GM20000 (cell line): Measurements from ENCODE around the gene GNLY.

ENCODE experiments used
- DNase-seq: peaks from one replicate; pipeline ENCODE4 v3.0.0; 2012; ENCODE audit warnings: low spot score
- TF ChIP-seq, protein P1 (sequence below): IDR thresholded peaks from 2 replicates; pipeline ENCODE4 v1.5.1; 2012; ENCODE audit warnings: mild to moderate bottlenecking, control low read depth; ENCODE audit errors: extremely low read depth, missing control alignments

Gene GNLY

DNA sequence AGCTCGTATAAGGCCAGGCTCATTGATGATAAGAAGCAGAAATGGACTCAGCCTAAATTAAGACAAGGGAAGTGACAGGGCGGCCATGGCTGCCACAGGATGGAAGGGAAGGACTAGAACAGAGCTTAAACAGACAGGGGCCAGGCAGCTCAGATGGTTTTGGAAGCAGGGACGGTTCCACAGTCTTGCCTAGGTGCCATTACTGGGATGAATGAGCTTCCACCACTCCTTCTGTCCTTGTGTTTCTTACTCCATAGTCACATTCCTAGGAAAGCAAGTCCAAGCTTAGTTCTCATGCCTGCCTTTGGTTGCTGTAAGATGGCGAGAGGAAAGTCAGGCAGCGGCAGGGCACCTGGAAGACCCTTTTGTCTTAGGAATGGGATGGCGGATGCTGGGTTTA is 11.9 kb downstream of the GNLY start:
- TF ChIP-seq, protein P1, sequence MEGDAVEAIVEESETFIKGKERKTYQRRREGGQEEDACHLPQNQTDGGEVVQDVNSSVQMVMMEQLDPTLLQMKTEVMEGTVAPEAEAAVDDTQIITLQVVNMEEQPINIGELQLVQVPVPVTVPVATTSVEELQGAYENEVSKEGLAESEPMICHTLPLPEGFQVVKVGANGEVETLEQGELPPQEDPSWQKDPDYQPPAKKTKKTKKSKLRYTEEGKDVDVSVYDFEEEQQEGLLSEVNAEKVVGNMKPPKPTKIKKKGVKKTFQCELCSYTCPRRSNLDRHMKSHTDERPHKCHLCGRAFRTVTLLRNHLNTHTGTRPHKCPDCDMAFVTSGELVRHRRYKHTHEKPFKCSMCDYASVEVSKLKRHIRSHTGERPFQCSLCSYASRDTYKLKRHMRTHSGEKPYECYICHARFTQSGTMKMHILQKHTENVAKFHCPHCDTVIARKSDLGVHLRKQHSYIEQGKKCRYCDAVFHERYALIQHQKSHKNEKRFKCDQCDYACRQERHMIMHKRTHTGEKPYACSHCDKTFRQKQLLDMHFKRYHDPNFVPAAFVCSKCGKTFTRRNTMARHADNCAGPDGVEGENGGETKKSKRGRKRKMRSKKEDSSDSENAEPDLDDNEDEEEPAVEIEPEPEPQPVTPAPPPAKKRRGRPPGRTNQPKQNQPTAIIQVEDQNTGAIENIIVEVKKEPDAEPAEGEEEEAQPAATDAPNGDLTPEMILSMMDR = no peak
- no peak for DNase-seq

- TF ChIP-seq, protein P1 = no peak
- no peak for DNase-seq
Observed at GRCh38 chr2:85706599-85707296, 12.6 kb downstream of the GNLY start.

DNA sequence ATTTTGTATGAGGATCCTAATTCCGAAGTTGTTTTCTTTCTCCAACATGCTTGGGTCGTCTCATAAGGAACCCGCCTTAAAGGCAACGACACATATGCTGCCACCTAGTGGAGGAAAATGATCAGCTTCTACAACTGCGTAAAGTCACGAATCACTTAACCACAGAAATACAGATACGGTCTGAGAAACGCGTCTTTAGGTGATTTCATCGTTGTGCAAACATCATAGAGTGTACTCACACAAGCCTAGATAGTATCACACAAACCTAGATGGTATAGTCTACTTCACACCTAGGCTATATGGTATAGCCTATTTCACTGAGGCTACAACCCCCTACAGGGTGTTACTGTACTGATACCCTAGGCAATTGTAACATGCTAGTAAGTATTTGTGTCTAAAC is 13.1 kb downstream of the GNLY start:
- peak; percentile 76 for DNase-seq
- TF ChIP-seq, protein P1 = peak; percentile 66

DNA sequence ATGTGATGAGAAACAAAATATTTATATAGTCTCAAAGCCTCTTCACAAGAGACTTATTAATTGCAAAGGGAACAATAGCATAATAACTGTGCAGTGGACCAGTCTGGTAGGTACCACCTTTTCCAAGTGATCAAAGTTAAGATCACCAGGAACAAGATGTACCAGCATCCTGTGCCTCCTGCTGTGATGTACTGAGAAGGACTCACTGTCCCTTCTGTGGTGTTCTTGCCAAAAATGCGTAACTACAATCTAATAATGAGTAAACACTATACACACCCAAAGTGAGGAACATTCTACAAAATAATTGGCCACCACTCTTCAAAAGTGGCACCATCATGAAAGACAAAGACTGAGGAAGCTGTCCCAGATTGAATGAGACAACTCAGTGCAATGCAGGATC is 14.5 kb downstream of the GNLY start:
- TF ChIP-seq, protein P1 = no peak

DNA sequence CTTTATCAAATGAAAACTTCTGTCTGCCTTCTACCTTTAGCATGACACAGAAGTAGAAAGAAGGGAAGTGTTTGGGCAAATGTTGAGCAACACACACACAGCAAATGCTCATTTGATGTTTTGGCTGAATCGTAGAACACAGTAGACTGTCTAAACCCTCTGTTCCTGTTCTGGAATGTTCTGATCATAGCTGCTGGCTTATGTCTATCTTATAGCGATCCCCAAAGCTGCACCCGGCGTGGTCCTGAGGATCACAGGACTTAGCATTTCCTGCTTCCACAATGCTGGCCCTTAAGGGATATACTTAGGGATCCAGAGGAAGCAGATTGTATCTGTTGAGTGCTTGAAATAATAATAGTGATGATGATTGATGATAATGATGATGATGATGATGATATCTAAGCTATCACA is 15.2 kb downstream of the GNLY start:
- TF ChIP-seq, protein P1 = no peak
- DNase-seq = no peak

More for the DNA sequence above, 14.5 kb downstream of the GNLY start:
- DNase-seq = no peak

DNA sequence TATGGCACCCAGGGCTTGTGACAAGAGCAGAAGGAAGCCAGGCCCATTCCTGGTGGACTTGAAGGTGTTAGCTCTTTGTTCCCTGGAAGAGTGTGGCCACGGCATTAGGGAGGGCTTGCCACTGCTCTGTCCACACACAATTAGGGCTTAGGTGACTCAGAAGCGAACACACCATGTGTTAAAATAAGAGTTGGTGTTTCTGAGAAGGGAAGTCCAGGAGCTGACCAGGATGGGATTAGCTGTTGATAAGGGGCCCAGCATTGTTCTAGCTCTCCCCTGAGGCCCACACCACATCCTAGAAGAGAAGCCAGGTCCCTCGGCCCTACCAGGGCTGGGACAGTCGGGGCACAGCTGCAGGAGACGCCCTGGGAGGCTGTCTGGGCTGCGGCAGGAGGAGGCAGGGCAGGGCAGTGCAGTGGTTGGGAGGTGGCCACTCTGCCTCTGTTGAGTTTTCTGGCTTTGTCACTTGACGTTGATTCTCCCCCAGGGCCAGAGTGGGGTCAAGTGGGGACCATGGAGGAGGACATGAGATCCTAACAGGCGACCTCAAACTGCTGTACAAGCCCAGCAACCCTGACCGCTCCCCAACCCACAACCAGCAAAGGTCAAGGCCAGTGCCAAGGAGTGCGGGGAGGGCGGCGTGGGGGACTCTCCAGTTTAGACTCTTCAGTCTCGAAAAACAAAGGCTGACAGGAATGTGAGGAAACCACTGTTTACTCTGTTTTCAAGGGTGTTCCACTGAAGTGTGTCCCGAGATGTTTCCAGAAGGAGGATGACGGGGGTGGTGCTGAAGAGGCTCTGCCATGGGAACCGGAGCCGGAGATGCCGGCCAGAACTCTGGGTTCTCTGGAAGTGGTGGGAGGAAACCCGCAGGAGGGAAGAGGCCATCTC is 16.8 kb downstream of the GNLY start:
- TF ChIP-seq, protein P1 = no peak
- DNase-seq = no peak

- TF ChIP-seq, protein P1 = no peak
- no peak for DNase-seq
Observed at GRCh38 chr2:85711578-85712060, 17.5 kb downstream of the GNLY start.
